IMR-90 (cell line): ENCODE measurements around the gene UXS1. TPM values are rescaled to one million over a fixed set of nuclear protein-coding genes. Genes with fewer than 3 reads are reported as not detected.

ENCODE experiments used
- ATAC-seq: fragments of 200-7000 bp; cut with Tn5 transposase; 2 replicates; pipeline ENCODE4 v1.9.1; 2020; ENCODE audit warnings: low read depth, mild to moderate bottlenecking, moderate library complexity
- BruUV-seq: library from RNA; stranded (reverse); fragments of 400-500 nt; replicated peaks from 2 replicates; lab custom pipeline; 2021; lab: Mats Ljungman, UMichigan
- CTCF ChIA-PET: fragments of 300-600 bp; formaldehyde crosslinking; extraction: SDS; loops from one replicate; lab custom pipeline; 2021; ENCODE audit warnings: antibody characterized with exemption; lab: Yijun Ruan, JAX
- POLR2A ChIA-PET: fragments of 300-600 bp; sonication (Branson Sonifier 250); formaldehyde crosslinking; loops from one replicate; lab custom pipeline; 2022; ENCODE audit warnings: antibody characterized with exemption; ENCODE audit not compliant: unreplicated experiment; lab: Charles Lee
- DNase-seq: peaks from one replicate; pipeline ENCODE4 v3.0.0; 2013
- H2AFZ ChIP-seq: replicated peaks from 2 replicates; pipeline ENCODE3; 2013; ENCODE audit warnings: low read length, mild to moderate bottlenecking; ENCODE audit not compliant: poor library complexity
- H2AK5ac ChIP-seq: 2 replicates; pipeline ENCODE4 v1.6.1; 2013; ENCODE audit warnings: low read depth, low read length, inconsistent platforms
- H2AK9ac ChIP-seq: replicated peaks from 2 replicates; pipeline ENCODE3; 2013; ENCODE audit warnings: mild to moderate bottlenecking, low read depth, low read length, moderate library complexity; ENCODE audit not compliant: poor library complexity
- H2BK120ac ChIP-seq: 2 replicates; pipeline ENCODE4 v1.6.1; 2013; ENCODE audit warnings: low read depth, low read length, inconsistent platforms
- H2BK15ac ChIP-seq: 3 replicates; pipeline ENCODE4 v1.6.1; 2013; ENCODE audit warnings: low read depth, low read length, inconsistent platforms
- H2BK20ac ChIP-seq: 2 replicates; pipeline ENCODE4 v1.6.1; 2013; ENCODE audit warnings: low read depth, mild to moderate bottlenecking, inconsistent platforms, low read length, moderate library complexity
- H2BK5ac ChIP-seq: 2 replicates; pipeline ENCODE4 v1.6.1; 2013; ENCODE audit warnings: mild to moderate bottlenecking, low read depth, low read length, inconsistent platforms; ENCODE audit not compliant: poor library complexity, severe bottlenecking
- H3K14ac ChIP-seq: replicated peaks from 2 replicates; pipeline ENCODE4 v1.6.1; 2013; ENCODE audit warnings: low read depth, low read length, inconsistent platforms
- H3K18ac ChIP-seq: 2 replicates; pipeline ENCODE4 v1.6.1; 2013; ENCODE audit warnings: low read depth, low read length, control low read depth
- H3K23ac ChIP-seq: 2 replicates; pipeline ENCODE4 v1.6.1; 2013; ENCODE audit warnings: low read depth, low read length, inconsistent platforms
- H3K27ac ChIP-seq: 2 replicates; pipeline ENCODE4 v1.5.1; 2013; ENCODE audit warnings: mild to moderate bottlenecking, control low read depth, low read length; ENCODE audit not compliant: insufficient read depth
- H3K27me3 ChIP-seq: 2 replicates; pipeline ENCODE4 v1.6.1; 2013; ENCODE audit warnings: low read length; ENCODE audit not compliant: control insufficient read depth, insufficient read depth
- H3K36me3 ChIP-seq: 2 replicates; pipeline ENCODE4 v1.6.1; 2013; ENCODE audit warnings: low read length, mixed read lengths; ENCODE audit not compliant: control insufficient read depth, insufficient read depth
- H3K4ac ChIP-seq: 2 replicates; pipeline ENCODE4 v1.6.1; 2013; ENCODE audit warnings: low read depth, low read length, inconsistent platforms
- H3K4me1 ChIP-seq: 2 replicates; pipeline ENCODE4 v1.6.1; 2013; ENCODE audit warnings: low read length, mixed read lengths; ENCODE audit not compliant: control insufficient read depth, insufficient read depth
- H3K4me2 ChIP-seq: 2 replicates; pipeline ENCODE4 v1.6.1; 2013; ENCODE audit warnings: low read depth, mild to moderate bottlenecking, control low read depth, low read length, moderate library complexity
- H3K4me3 ChIP-seq: 2 replicates; pipeline ENCODE4 v1.5.1; 2013; ENCODE audit warnings: low read depth, mild to moderate bottlenecking, control low read depth, low read length, moderate library complexity; ENCODE audit not compliant: insufficient read depth
- H3K56ac ChIP-seq: 2 replicates; pipeline ENCODE4 v1.6.1; 2013; ENCODE audit warnings: low read length, inconsistent platforms; ENCODE audit not compliant: insufficient read depth; ENCODE audit errors: extremely low read depth
- H3K79me1 ChIP-seq, 2 experiments: 2 replicates each; pipeline ENCODE4 v1.6.1; 2013; ENCODE audit warnings: low read length in 2 of 2, inconsistent platforms in 1 of 2, low read depth in 1 of 2
- H3K9ac ChIP-seq: 2 replicates; pipeline ENCODE4 v1.6.1; 2013; ENCODE audit warnings: low read depth, low read length, control low read depth
- H3K9me1 ChIP-seq: 2 replicates; pipeline ENCODE4 v1.6.1; 2013; ENCODE audit warnings: low read length, inconsistent platforms; ENCODE audit not compliant: insufficient read depth
- H3K9me3 ChIP-seq: 2 replicates; pipeline ENCODE4 v1.6.1; 2013; ENCODE audit warnings: low read length; ENCODE audit not compliant: control insufficient read depth, insufficient read depth
- H4K20me1 ChIP-seq: 2 replicates; pipeline ENCODE4 v1.6.1; 2013; ENCODE audit warnings: low read length, inconsistent platforms; ENCODE audit not compliant: insufficient read depth
- H4K5ac ChIP-seq: 2 replicates; pipeline ENCODE4 v1.6.1; 2013; ENCODE audit warnings: mild to moderate bottlenecking, low read depth, low read length, control low read depth
- H4K8ac ChIP-seq, 2 experiments: 2 replicates each; pipeline ENCODE4 v1.6.1; 2013; ENCODE audit warnings: low read depth in 2 of 2, low read length in 2 of 2, control low read depth in 1 of 2, inconsistent platforms in 1 of 2
- H4K91ac ChIP-seq: 2 replicates; pipeline ENCODE4 v1.6.1; 2013; ENCODE audit warnings: low read depth, low read length, inconsistent platforms; ENCODE audit not compliant: insufficient read depth
- BHLHE40 ChIP-seq: fragments of 150-350 bp; IDR thresholded peaks from 2 replicates; pipeline ENCODE4 v1.6.1; 2016; ENCODE audit warnings: mild to moderate bottlenecking, low read depth, low read length
- CEBPB ChIP-seq: IDR thresholded peaks from 2 replicates; pipeline ENCODE4 v1.6.1; 2012; ENCODE audit warnings: low read depth, low read length, improper control_type of control experiment
- CHD1 ChIP-seq: IDR thresholded peaks from 2 replicates; pipeline ENCODE4 v1.6.1; 2012; ENCODE audit warnings: low read depth, low read length, improper control_type of control experiment
- FOS ChIP-seq: fragments of 150-350 bp; IDR thresholded peaks from 2 replicates; pipeline ENCODE4 v1.6.1; 2016; ENCODE audit warnings: low read depth, low read length
- MAFK ChIP-seq: IDR thresholded peaks from 2 replicates; pipeline ENCODE4 v1.6.1; 2012; ENCODE audit warnings: low read depth, low read length, improper control_type of control experiment
- MAZ ChIP-seq: IDR thresholded peaks from 2 replicates; pipeline ENCODE4 v1.6.1; 2012; ENCODE audit warnings: low read depth, mild to moderate bottlenecking, low read length, improper control_type of control experiment, moderate library complexity, borderline replicate concordance
- MXI1 ChIP-seq: IDR thresholded peaks from 2 replicates; pipeline ENCODE4 v1.6.1; 2012; ENCODE audit warnings: low read depth, mild to moderate bottlenecking, low read length, moderate library complexity, borderline replicate concordance
- NFE2L2 ChIP-seq: fragments of 150-350 bp; IDR thresholded peaks from 2 replicates; pipeline ENCODE4 v1.6.1; 2016; ENCODE audit warnings: low read depth, mild to moderate bottlenecking, low read length
- POLR2A ChIP-seq: IDR thresholded peaks from 2 replicates; pipeline ENCODE4 v1.6.1; 2012; ENCODE audit warnings: mild to moderate bottlenecking, low read depth, low read length
- RAD21 ChIP-seq: IDR thresholded peaks from 2 replicates; pipeline ENCODE4 v1.6.1; 2012; ENCODE audit warnings: low read length, improper control_type of control experiment
- RCOR1 ChIP-seq: IDR thresholded peaks from 2 replicates; pipeline ENCODE4 v1.6.1; 2012; ENCODE audit warnings: mild to moderate bottlenecking, low read length, improper control_type of control experiment; ENCODE audit not compliant: insufficient replicate concordance
- RFX5 ChIP-seq: IDR thresholded peaks from 2 replicates; pipeline ENCODE4 v1.8.0; 2012; ENCODE audit warnings: low read depth, mild to moderate bottlenecking, low read length, moderate library complexity
- USF2 ChIP-seq: fragments of 150-350 bp; IDR thresholded peaks from 2 replicates; pipeline ENCODE4 v1.6.1; 2017; ENCODE audit warnings: mild to moderate bottlenecking, antibody characterized with exemption, low read length, low read depth
- WGBS, 2 experiments: methylation state at CpG; one replicate each; pipeline versions ENCODE4 v1.1.5 to v1.1.7; 2013; ENCODE audit warnings: missing lambda C conversion rate in 2 of 2; ENCODE audit not compliant: insufficient read length in 1 of 2; ENCODE audit errors: extremely low coverage in 2 of 2; 5-methylcytosine and 5-hydroxymethylcytosine counted together
- dilution Hi-C: fragments of 300-500 bp; cut with HindIII; formaldehyde crosslinking; loops from one replicate; pipeline ENCODE4 v1.14.3; 2018; ENCODE audit warnings: low sequenced_read_pairs; ENCODE audit not compliant: unreplicated experiment
- in situ Hi-C: fragments of 300-500 bp; cut with MboI; formaldehyde crosslinking; loops from 3 replicates; pipeline ENCODE4 v1.14.3; 2019; ENCODE audit warnings: low sequenced_read_pairs, inconsistent platforms, mixed read lengths
- intact Hi-C: fragments of 100-400 bp; cut with micrococcal nuclease; formaldehyde crosslinking; loops from 2 replicates; pipeline ENCODE4 v1.10.0; 2022
- polyA plus RNA-seq, 3 experiments: library from polyadenylated mRNA; depleted of rRNA; stranded (reverse); fragments of >200 nt; gene quantifications; 2 replicates each; pipeline ENCODE4 v1.2.3, GENCODE V29; 2012; ENCODE audit warnings: low replicate concordance in 1 of 3
- total RNA-seq: library from RNA; depleted of rRNA; stranded (reverse); fragments of >200 nt; gene quantifications from 2 replicates; pipeline ENCODE4 v1.2.3, GENCODE V29; 2012
- TF ChIP-seq, protein P1 (sequence below): conservative IDR thresholded peaks from 2 replicates; pipeline ENCODE4 v1.5.1; 2012; ENCODE audit warnings: mild to moderate bottlenecking, low read depth, low read length, improper control_type of control experiment
- TF ChIP-seq, protein P2 (sequence below): fragments of 150-350 bp; IDR thresholded peaks from 2 replicates; pipeline ENCODE4 v1.6.1; 2016; ENCODE audit warnings: low read depth, mild to moderate bottlenecking, low read length, moderate library complexity, borderline replicate concordance

UXS1 gene
- total and polyA plus RNA-seq, 2 of the 4 experiments (the other 2 are of a cell fraction) = 33.7 to 54.3 TPM

DNA sequence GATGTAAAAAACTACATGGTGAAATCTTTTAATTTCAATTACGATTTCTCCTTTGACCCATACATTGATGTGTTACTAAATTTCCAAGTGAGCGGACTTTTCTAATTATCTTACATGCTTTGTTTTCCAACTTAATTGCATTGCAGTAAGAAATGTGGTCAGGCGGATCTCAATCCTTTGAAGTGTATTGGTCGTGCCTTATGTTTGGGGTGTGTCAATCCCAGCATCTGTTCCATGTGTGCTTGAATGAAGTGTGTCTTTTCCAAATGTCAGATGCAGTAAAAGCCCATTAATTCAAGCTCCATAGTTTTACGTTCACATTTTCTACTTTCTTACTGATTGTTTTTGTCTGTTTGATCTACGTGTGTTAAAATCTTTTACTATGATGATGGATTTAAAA, 113.1 kb downstream of the UXS1 start:
- ChIA-PET POLR2A (no interaction called here), CTCF (no interaction called here)
- Histone ChIP-seq H2AFZ (no peak overlapping the region), H2AK9ac (no peak overlapping the region), H3K56ac (no peak overlapping the region), H2BK120ac (no peak overlapping the region), H2BK5ac (no peak overlapping the region), H2BK20ac (no peak overlapping the region), H3K4me3 (no peak overlapping the region), H3K23ac (no peak overlapping the region), H4K8ac (no peak overlapping the region), H3K14ac (no peak overlapping the region), H3K9me3 (no peaks in the 10 kb centered on the region), H3K36me3 (no peaks in the 10 kb centered on the region), H3K9ac (no peak overlapping the region), H3K18ac (no peak overlapping the region), H3K4ac (no peak overlapping the region), H2BK15ac (no peak overlapping the region), H4K5ac (no peak overlapping the region), H3K9me1 (no peaks in the 10 kb centered on the region), H4K91ac (no peak overlapping the region), H3K4me1 (no peaks in the 10 kb centered on the region), H4K20me1 (no peaks in the 10 kb centered on the region), H2AK5ac (no peak overlapping the region), H3K4me2 (no peak overlapping the region), H3K27ac (no peak overlapping the region), H3K79me1 (no peaks in the 10 kb centered on the region), H3K27me3 (peaks cover 10% of the 10 kb centered on the region)
- in situ Hi-C loops (no loop called here), dilution Hi-C loops (no loop called here), intact Hi-C loops (loop anchor here (10.0 kb wide), 2 partner anchors 336 to 736 kb away; partner anchors contain the start of gene NCK2)
- whole genome bisulfite sequencing, 2 experiments = no CpG with 5 or more reads among the region's 6 CpGs
- BruUV-seq = no TSS peak
- ATAC-seq = no peak
- TF ChIP-seq, protein P1, sequence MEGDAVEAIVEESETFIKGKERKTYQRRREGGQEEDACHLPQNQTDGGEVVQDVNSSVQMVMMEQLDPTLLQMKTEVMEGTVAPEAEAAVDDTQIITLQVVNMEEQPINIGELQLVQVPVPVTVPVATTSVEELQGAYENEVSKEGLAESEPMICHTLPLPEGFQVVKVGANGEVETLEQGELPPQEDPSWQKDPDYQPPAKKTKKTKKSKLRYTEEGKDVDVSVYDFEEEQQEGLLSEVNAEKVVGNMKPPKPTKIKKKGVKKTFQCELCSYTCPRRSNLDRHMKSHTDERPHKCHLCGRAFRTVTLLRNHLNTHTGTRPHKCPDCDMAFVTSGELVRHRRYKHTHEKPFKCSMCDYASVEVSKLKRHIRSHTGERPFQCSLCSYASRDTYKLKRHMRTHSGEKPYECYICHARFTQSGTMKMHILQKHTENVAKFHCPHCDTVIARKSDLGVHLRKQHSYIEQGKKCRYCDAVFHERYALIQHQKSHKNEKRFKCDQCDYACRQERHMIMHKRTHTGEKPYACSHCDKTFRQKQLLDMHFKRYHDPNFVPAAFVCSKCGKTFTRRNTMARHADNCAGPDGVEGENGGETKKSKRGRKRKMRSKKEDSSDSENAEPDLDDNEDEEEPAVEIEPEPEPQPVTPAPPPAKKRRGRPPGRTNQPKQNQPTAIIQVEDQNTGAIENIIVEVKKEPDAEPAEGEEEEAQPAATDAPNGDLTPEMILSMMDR = no peak
- TF ChIP-seq NFE2L2 (no peak), MXI1 (no peak), POLR2A (no peak), MAZ (no peak), CEBPB (no peak), CHD1 (no peak), RCOR1 (no peak), RAD21 (no peak), BHLHE40 (no peak), USF2 (no peak), FOS (no peak), RFX5 (no peak), MAFK (no peak)
- TF ChIP-seq, protein P2, sequence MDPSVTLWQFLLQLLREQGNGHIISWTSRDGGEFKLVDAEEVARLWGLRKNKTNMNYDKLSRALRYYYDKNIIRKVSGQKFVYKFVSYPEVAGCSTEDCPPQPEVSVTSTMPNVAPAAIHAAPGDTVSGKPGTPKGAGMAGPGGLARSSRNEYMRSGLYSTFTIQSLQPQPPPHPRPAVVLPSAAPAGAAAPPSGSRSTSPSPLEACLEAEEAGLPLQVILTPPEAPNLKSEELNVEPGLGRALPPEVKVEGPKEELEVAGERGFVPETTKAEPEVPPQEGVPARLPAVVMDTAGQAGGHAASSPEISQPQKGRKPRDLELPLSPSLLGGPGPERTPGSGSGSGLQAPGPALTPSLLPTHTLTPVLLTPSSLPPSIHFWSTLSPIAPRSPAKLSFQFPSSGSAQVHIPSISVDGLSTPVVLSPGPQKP = no peak
- DNase-seq = no peak
